ENCODE measurements around the gene DNMBP. TPM values are rescaled to one million over a fixed set of nuclear protein-coding genes. Genes with fewer than 3 reads are reported as not detected.

DNMBP gene
- total and polyA plus RNA-seq, 2 experiments from 2014 or later = 13.4 to 31.2 TPM

GRCh38 chr10:99858849-99859248 is 150.9 kb downstream of the DNMBP start (continued):
- TF ChIP-seq CTCF (conservative IDR thresholded peaks at IDR 0.05; ENCODE audit: low read depth in 2 of 2) = no peak
- no peak for TF ChIP-seq NANOG (IDR thresholded peaks at IDR 0.05; ENCODE audit: borderline replicate concordance)
- TF ChIP-seq, protein P1, sequence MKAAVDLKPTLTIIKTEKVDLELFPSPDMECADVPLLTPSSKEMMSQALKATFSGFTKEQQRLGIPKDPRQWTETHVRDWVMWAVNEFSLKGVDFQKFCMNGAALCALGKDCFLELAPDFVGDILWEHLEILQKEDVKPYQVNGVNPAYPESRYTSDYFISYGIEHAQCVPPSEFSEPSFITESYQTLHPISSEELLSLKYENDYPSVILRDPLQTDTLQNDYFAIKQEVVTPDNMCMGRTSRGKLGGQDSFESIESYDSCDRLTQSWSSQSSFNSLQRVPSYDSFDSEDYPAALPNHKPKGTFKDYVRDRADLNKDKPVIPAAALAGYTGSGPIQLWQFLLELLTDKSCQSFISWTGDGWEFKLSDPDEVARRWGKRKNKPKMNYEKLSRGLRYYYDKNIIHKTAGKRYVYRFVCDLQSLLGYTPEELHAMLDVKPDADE (IDR thresholded peaks at IDR 0.05) = no peak

- Histone ChIP-seq H3K27me3 (ENCODE audit: insufficient read depth) (no peaks in the 10 kb centered on the region), H3K36me3 (ENCODE audit: insufficient read depth) (no peaks in the 10 kb centered on the region), H3K9me2 (ENCODE audit: insufficient read depth) (peaks cover 5% of the 10 kb centered on the region), H3K4me3 (no peak overlapping the region), H3K4me1 (ENCODE audit: insufficient read depth) (peaks cover 32% of the 10 kb centered on the region), H3K27ac (ENCODE audit: low read depth) (no peak overlapping the region), H3K79me2 (replicated peaks; ENCODE audit: insufficient read depth) (no peaks in the 10 kb centered on the region), H3K4me2 (no peak overlapping the region), H2AFZ (no peak overlapping the region), H4K20me1 (replicated peaks; ENCODE audit: insufficient read depth) (no peaks in the 10 kb centered on the region), H3F3A (replicated peaks; ENCODE audit: low read depth) (no peaks in the 10 kb centered on the region)
- ATAC-seq (no peak), DNase-seq (ENCODE audit: low spot score) (no peak)
- no peaks in the 10 kb centered on the region; the same call in 2 of the 3 replicates for H3K36me3 Mint-ChIP-seq (ENCODE audit: low read depth)
- peaks cover 45% of the 10 kb centered on the region for H3K4me1 Mint-ChIP-seq
- no peak overlapping the region for H3K4me3 Mint-ChIP-seq
- no peaks in the 10 kb centered on the region for H3K9me3 Mint-ChIP-seq
- no peak overlapping the region for H3K27ac Mint-ChIP-seq
- TF ChIP-seq, protein P1 (IDR thresholded peaks at IDR 0.05) = no peak
- TF ChIP-seq EZH2phosphoT487 (IDR thresholded peaks at IDR 0.05; ENCODE audit: unreplicated experiment) (no peak), ZNF331 (CRISPR knock-in tag; IDR thresholded peaks at IDR 0.05; ENCODE audit: low read depth) (no peak), EZH2 (IDR thresholded peaks at IDR 0.05; ENCODE audit: low read depth, unreplicated experiment) (no peak), ZNF114 (CRISPR knock-in tag; IDR thresholded peaks at IDR 0.05) (no peak), STAT1 (IDR thresholded peaks at IDR 0.05; ENCODE audit: unreplicated experiment) (no peak), POLR2AphosphoS5 (IDR thresholded peaks at IDR 0.05; ENCODE audit: low read depth) (no peak), CREB1 (CRISPR knock-in tag; IDR thresholded peaks at IDR 0.05; ENCODE audit: low read depth) (no peak), CTCF (conservative IDR thresholded peaks at IDR 0.05; ENCODE audit: low read depth in 2 of 2) (no peak)
- peaks cover 5% of the 10 kb centered on the region for H3K27me3 Mint-ChIP-seq (ENCODE audit: insufficient read depth, low read depth, poor library complexity)
Observed at GRCh38 chr10:99855479-99856071, 154.2 kb downstream of the DNMBP start.

All from GM23338 (cell line).